Effector memory CD8-positive, alpha-beta T cell (primary cell): ENCODE results near the gene PLCB2.

ENCODE experiments used
- ATAC-seq: fragments of 150-1000 bp; cut with Tn5 transposase; replicated peaks from 2 replicates; pipeline ENCODE4 v1.10.0; 2021; ENCODE audit warnings: mild to moderate bottlenecking, moderate library complexity
- DNase-seq, 3 experiments: peaks; one replicate each; pipeline ENCODE4 v3.0.0; 2021
- H3K27ac Mint-ChIP-seq, 2 donors: one replicate each; pipeline ENCODE4 v1.8.0; 2022; ENCODE audit warnings: mild to moderate bottlenecking in 2 of 2, mixed read lengths in 2 of 2, moderate library complexity in 2 of 2
- H3K27me3 Mint-ChIP-seq, 2 donors: one replicate each; pipeline ENCODE4 v1.8.0; 2022; ENCODE audit warnings: mixed read lengths in 2 of 2
- H3K36me3 Mint-ChIP-seq: one replicate; pipeline ENCODE4 v1.8.0; 2022; ENCODE audit warnings: mild to moderate bottlenecking, moderate library complexity, mixed read lengths; ENCODE audit not compliant: insufficient read depth
- H3K4me1 Mint-ChIP-seq, 2 donors: one replicate each; pipeline ENCODE4 v1.8.0; 2022; ENCODE audit warnings: low read depth in 2 of 2, mixed read lengths in 2 of 2
- H3K4me3 Mint-ChIP-seq, 2 donors: one replicate each; pipeline ENCODE4 v1.8.0; 2022; ENCODE audit warnings: mild to moderate bottlenecking in 2 of 2, mixed read lengths in 2 of 2, moderate library complexity in 2 of 2
- H3K9me3 Mint-ChIP-seq, 2 donors: one replicate each; pipeline ENCODE4 v1.8.0; 2022; ENCODE audit warnings: mixed read lengths in 2 of 2

The PLCB2 gene

DNA sequence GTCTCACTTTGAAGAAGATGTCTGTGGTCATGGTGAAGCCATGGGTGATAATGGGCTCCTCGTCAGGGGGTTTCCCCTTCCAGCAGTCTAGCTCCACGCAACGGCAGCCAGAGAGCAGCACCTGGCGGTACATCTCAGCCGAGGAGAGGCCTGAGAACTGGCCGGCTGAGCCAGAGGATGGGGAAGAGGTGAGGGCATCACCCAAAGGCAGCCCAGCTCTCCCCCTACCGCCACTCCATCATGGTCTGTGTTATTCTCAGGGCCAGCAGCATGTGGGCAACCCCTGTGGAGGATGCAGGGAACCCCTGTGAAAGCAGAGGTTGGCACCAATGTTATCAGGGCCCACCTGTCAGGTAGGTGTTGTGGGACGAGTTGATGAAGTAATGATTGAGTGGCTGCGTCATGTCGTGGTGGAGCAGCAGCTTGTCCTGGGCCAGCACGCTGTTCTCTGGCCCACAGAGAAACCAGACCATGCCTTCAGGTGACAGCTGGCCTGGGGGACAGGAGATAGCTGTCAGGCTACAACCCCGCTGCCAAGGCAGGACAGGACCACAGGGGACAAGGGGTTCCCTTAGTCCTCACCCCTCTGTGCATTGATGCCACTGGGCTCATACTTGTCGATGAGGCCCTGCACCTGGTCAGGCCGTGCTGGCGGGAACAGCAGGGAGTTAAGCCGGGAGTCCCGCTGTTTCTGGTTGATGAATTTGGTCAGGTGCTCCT is 9.4 kb downstream of the PLCB2 start:
- Mint-ChIP-seq H3K4me1 (peaks cover 7 to 10% of the 10 kb centered on the region in 2 donors), H3K27me3 (no peaks in the 10 kb centered on the region), H3K36me3 (peaks cover 33% of the 10 kb centered on the region), H3K4me3 (no peak overlapping the region), H3K9me3 (no peaks in the 10 kb centered on the region), H3K27ac (no peak overlapping the region)
- ATAC-seq (no peak), DNase-seq (no peak)

- DNase-seq (no peak), ATAC-seq (no peak)
- Mint-ChIP-seq H3K27ac (peak overlapping the region in 1 of 2 donors; percentile 68), H3K27me3 (no peaks in the 10 kb centered on the region), H3K36me3 (peaks cover 33% of the 10 kb centered on the region), H3K9me3 (no peaks in the 10 kb centered on the region), H3K4me3 (no peak overlapping the region), H3K4me1 (peaks cover 7 to 8% of the 10 kb centered on the region in 2 donors)
These were observed 10.4 kb downstream of the PLCB2 start for GRCh38 chr15:40297356-40297755.

- no peaks in the 10 kb centered on the region for H3K9me3 Mint-ChIP-seq
- H3K4me1 Mint-ChIP-seq, result peaks cover 7 to 8% of the 10 kb centered on the region in 2 donors
- no peak for ATAC-seq
- H3K27me3 Mint-ChIP-seq, result no peaks in the 10 kb centered on the region
- H3K4me3 Mint-ChIP-seq, result no peak overlapping the region
- peaks cover 27% of the 10 kb centered on the region for H3K36me3 Mint-ChIP-seq
- DNase-seq, result no peak
- H3K27ac Mint-ChIP-seq, result peak overlapping the region; percentile 44 to 68
These were observed 11.0 kb downstream of the PLCB2 start for GRCh38 chr15:40296561-40297230.

DNA sequence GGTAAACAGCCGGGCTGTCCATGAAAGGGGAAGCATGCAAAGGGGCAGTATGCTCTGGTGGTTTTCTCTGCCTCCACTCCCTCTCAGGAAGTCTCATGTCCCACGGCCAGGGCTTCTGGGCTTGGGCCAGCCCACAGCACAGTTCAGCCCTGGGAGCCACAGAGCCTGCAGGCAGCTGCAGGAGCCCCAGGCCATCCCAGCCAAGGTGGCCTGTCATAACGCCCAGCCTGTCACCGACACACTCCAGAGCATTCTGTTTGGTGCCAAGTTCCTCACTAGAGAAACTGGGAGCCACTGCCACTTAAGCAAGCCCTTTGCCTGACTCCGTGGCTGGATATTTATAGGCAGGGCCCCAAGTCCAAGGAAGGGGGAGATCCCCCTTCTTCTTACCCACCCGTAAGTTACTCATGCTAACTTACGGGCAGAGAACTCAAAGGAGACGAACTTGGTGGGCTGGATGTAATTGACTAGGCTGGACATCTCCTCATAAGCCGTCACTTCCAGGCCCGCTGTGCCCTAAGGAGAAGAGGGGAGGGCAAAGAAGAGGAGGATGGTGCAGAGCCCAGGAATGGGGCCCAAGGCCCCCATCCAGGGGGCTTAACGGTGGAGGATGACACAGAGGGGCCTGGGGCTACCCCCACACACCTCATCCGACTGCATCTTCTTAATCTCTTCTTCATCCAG is 11.7 kb downstream of the PLCB2 start:
- Mint-ChIP-seq H3K4me1 (peaks cover 7 to 8% of the 10 kb centered on the region in 2 donors), H3K27me3 (no peaks in the 10 kb centered on the region), H3K27ac (peak overlapping the region; percentile 44 to 49), H3K4me3 (no peak overlapping the region), H3K9me3 (no peaks in the 10 kb centered on the region), H3K36me3 (peaks cover 22% of the 10 kb centered on the region)
- no peak for ATAC-seq
- DNase-seq, result no peak

GRCh38 chr15:40295297-40295696 is 12.4 kb downstream of the PLCB2 start:
- Mint-ChIP-seq H3K36me3 (peaks cover 20% of the 10 kb centered on the region), H3K4me1 (peaks cover 4 to 8% of the 10 kb centered on the region in 2 donors), H3K9me3 (no peaks in the 10 kb centered on the region), H3K27me3 (no peaks in the 10 kb centered on the region), H3K4me3 (no peak overlapping the region), H3K27ac (peak overlapping the region; percentile 49 to 74)
- DNase-seq, result no peak
- no peak for ATAC-seq

DNA sequence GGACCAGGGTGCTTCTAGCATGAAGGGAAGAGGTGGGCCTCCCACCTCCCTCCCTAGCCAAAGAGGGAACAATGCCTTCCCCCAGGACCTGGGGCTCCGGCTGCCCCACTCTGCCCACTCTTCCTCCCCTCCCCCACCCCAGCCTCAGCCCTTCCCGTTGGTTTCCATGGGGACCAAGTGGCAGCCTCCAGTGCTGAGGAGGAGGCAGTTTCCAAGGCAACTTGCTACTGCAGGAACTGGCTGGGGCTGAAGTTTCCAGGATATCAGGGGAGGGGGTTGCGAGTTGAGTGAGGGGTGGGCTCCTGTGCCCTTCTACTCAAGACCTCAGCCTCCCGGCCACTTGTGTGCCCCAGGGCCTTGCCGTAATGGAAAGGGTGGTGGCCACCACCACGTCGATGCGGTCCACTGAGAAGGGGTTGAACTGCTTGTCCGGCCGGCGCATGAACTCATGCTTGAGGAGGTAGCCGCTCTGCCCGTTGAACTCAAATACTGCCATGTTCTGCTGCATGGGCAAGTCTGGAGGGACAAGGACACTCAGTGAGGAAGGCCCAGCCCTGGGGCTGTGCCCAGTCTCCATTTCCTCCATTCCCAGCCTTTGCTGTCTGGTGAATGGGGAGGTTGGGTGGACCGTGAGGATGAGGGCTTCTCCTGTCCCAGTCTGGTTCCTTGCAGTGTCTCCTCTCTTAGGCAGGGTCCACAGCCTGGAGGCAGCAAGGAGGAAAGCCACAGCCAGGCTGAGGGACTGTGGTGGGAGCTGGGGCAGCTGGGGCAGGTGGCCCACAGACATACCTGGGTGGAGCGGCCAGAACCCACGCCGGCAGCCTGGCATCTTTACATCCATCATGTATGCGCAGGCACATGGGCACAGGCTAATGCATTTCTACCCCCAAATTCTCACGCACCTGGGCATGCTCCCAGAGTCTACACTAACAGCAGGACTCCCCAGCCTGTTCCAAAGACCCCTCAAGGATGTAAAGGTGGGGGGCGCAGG is 13.5 kb downstream of the PLCB2 start:
- H3K4me1 Mint-ChIP-seq, result peaks cover 4 to 8% of the 10 kb centered on the region in 2 donors
- no peaks in the 10 kb centered on the region for H3K27me3 Mint-ChIP-seq
- ATAC-seq (no peak), DNase-seq (no peak)
- peak overlapping the region in 1 of 2 donors; percentile 66 for H3K27ac Mint-ChIP-seq
- no peak overlapping the region for H3K4me3 Mint-ChIP-seq
- peaks cover 9% of the 10 kb centered on the region for H3K36me3 Mint-ChIP-seq
- no peaks in the 10 kb centered on the region for H3K9me3 Mint-ChIP-seq

DNA sequence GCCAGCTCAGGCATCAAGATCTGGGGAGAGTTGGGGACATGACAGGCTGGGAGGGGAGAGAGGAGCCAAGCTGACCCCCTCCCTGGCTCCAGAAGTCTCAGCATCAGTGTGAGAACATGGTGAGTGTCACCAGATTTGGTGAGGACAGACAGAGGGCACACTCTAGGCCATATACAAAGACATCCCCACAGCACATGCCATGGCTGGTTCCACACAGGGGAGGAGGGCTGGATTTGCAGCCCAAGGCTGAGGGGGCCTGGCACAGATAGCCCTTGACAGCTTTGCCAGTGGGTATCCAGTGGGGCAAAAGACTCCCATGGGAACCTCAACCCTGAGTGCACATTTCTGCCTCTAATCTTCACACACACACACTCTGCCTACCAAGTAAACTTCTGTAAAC is 14.7 kb downstream of the PLCB2 start:
- Mint-ChIP-seq H3K9me3 (no peaks in the 10 kb centered on the region), H3K4me3 (no peak overlapping the region), H3K4me1 (peaks cover 4 to 8% of the 10 kb centered on the region in 2 donors), H3K27ac (peak overlapping the region in 1 of 2 donors; percentile 66), H3K27me3 (no peaks in the 10 kb centered on the region), H3K36me3 (peaks cover 10% of the 10 kb centered on the region)
- DNase-seq (no peak), ATAC-seq (no peak)

GRCh38 chr15:40292246-40292645 is 15.5 kb downstream of the PLCB2 start:
- DNase-seq (no peak), ATAC-seq (no peak)
- peaks cover 4 to 8% of the 10 kb centered on the region in 2 donors for H3K4me1 Mint-ChIP-seq
- H3K27me3 Mint-ChIP-seq, result no peaks in the 10 kb centered on the region
- no peak overlapping the region for H3K27ac Mint-ChIP-seq
- peaks cover 8% of the 10 kb centered on the region for H3K36me3 Mint-ChIP-seq
- H3K9me3 Mint-ChIP-seq, result no peaks in the 10 kb centered on the region
- no peak overlapping the region for H3K4me3 Mint-ChIP-seq

GRCh38 chr15:40290918-40291574 is 16.7 kb downstream of the PLCB2 start:
- H3K4me3 Mint-ChIP-seq, result no peak overlapping the region
- no peak overlapping the region for H3K27ac Mint-ChIP-seq
- H3K36me3 Mint-ChIP-seq, result peaks cover 8% of the 10 kb centered on the region
- peaks cover 0 to 4% of the 10 kb centered on the region in 2 donors for H3K4me1 Mint-ChIP-seq
- DNase-seq (no peak), ATAC-seq (no peak)
- no peaks in the 10 kb centered on the region for H3K27me3 Mint-ChIP-seq
- H3K9me3 Mint-ChIP-seq, result no peaks in the 10 kb centered on the region

DNA sequence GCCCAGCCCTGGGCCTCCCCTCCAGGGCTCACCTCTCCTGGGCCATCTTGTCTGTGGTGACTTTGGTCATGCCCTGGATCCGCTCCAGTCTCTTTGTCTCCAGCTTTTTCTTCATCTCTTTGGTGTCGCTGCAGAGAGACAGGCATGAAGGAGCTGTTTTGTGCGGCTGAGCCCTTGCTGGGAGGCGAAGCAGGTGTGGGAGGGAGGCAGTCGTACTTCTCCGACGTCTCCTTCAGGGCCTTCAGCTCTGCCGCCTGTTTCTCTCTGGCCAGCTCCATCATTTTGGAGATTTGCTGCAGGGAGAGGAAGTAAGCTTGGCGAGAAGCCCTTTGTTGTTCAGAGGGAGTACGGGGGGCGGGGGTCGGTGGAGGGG is 17.2 kb downstream of the PLCB2 start:
- no peak overlapping the region for H3K4me3 Mint-ChIP-seq
- ATAC-seq (no peak), DNase-seq (no peak)
- H3K27ac Mint-ChIP-seq, result peak overlapping the region in 1 of 2 donors; percentile 51
- H3K9me3 Mint-ChIP-seq, result no peaks in the 10 kb centered on the region
- H3K4me1 Mint-ChIP-seq, result peaks cover 0 to 6% of the 10 kb centered on the region in 2 donors
- peaks cover 8% of the 10 kb centered on the region for H3K36me3 Mint-ChIP-seq
- no peaks in the 10 kb centered on the region for H3K27me3 Mint-ChIP-seq

- no peak overlapping the region for H3K4me3 Mint-ChIP-seq
- peaks cover 8% of the 10 kb centered on the region for H3K36me3 Mint-ChIP-seq
- DNase-seq (no peak), ATAC-seq (no peak)
- H3K4me1 Mint-ChIP-seq, result peaks cover 0 to 2% of the 10 kb centered on the region in 2 donors
- peak overlapping the region in 1 of 2 donors; percentile 12 for H3K27ac Mint-ChIP-seq
- no peaks in the 10 kb centered on the region for H3K27me3 Mint-ChIP-seq
- H3K9me3 Mint-ChIP-seq, result no peaks in the 10 kb centered on the region
These were observed 18.5 kb downstream of the PLCB2 start for GRCh38 chr15:40289140-40289775.

- H3K36me3 Mint-ChIP-seq, result peaks cover 8% of the 10 kb centered on the region
- no peaks in the 10 kb centered on the region for H3K9me3 Mint-ChIP-seq
- peak overlapping the region in 1 of 2 donors; percentile 12 for H3K27ac Mint-ChIP-seq
- peaks cover 0 to 2% of the 10 kb centered on the region in 2 donors for H3K4me1 Mint-ChIP-seq
- H3K27me3 Mint-ChIP-seq, result no peaks in the 10 kb centered on the region
- DNase-seq (no peak), ATAC-seq (no peak)
- H3K4me3 Mint-ChIP-seq, result no peak overlapping the region
These were observed 19.8 kb downstream of the PLCB2 start for GRCh38 chr15:40287968-40288367.
